Spleen (tissue), 7 donors: Measurements from ENCODE around the gene SRRM2.

Experiments used
- POLR2A ChIP-seq, 3 donors: fragments of 450-650 bp; IDR thresholded peaks; one replicate each; pipeline ENCODE4 v1.5.1; 2017; ENCODE audit warnings: antibody characterized with exemption in 3 of 3, mild to moderate bottlenecking in 1 of 3
- TF ChIP-seq, protein P1 (sequence below), 11 experiments: fragments of 200-600 bp in 7 of 11; fragments of 450-650 bp in 4 of 11; sonication (generic) in 4 of 11; IDR thresholded peaks in 8 of 11; conservative IDR thresholded peaks in 3 of 11; 1 replicate in 7 of 11; 2 replicates in 4 of 11; pipeline versions ENCODE4 v1.4.0 to v1.8.0; 2016 to 2021; ENCODE audit warnings: antibody characterized with exemption in 11 of 11, inconsistent platforms in 4 of 11, mild to moderate bottlenecking in 1 of 11
- donor health status: DM: no; HTN: no; CAD: no; lungs with moderate emphysema.
- donor health status: DM: no; HTN: no; CAD: no.
- donor health status: DM: no; HTN: no; CAD: no.

DNA sequence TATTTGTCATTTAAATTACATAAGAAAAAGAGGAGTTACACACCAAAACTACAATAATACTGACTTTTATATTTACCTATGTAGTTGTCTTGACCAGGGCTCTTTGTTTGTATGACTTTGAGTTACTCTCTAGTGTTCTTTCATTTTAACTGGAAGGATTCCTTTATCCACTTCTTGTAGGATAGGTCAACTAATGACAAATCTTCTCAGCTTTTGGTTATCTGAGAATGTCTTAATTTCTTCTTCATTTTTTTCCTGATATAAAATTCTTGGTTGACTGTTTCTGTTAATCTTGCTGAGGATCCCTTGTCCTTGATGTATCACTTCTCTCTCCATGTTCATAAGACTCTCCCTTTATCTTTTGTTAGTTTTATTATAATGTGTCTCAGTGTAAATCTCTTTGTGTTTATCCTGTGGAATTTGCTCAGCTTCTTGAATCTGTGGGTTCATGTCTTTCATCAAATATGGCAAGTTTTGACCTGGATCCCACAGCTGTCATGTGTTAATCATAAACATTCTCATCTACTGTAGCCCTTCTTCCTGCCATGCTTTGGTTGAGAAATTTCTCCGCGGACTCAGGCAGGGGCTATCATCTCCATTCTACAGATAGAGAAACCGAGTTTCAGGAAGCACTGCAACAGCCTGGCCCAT is 51.2 kb downstream of the SRRM2 start:
- TF ChIP-seq, protein P1, sequence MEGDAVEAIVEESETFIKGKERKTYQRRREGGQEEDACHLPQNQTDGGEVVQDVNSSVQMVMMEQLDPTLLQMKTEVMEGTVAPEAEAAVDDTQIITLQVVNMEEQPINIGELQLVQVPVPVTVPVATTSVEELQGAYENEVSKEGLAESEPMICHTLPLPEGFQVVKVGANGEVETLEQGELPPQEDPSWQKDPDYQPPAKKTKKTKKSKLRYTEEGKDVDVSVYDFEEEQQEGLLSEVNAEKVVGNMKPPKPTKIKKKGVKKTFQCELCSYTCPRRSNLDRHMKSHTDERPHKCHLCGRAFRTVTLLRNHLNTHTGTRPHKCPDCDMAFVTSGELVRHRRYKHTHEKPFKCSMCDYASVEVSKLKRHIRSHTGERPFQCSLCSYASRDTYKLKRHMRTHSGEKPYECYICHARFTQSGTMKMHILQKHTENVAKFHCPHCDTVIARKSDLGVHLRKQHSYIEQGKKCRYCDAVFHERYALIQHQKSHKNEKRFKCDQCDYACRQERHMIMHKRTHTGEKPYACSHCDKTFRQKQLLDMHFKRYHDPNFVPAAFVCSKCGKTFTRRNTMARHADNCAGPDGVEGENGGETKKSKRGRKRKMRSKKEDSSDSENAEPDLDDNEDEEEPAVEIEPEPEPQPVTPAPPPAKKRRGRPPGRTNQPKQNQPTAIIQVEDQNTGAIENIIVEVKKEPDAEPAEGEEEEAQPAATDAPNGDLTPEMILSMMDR (IDR thresholded peaks at IDR 0.05 in 8 of 11, conservative IDR thresholded peaks at IDR 0.05 in 3 of 11), result no peak
- no peak for TF ChIP-seq POLR2A (IDR thresholded peaks at IDR 0.05)
